ENCODE results near the gene PCSK2. TPM values are rescaled to one million over a fixed set of nuclear protein-coding genes. Genes with fewer than 3 reads are reported as not detected.

The PCSK2 gene
- total RNA-seq, 1 donor from 2014 or later: 0.74 TPM

GRCh38 chr20:17505636-17506517, 279.0 kb downstream of the PCSK2 start:
- Histone ChIP-seq H3K4me3 (peak overlapping the region; percentile 69), H3K27me3 (ENCODE audit: low read depth) (peaks cover 7% of the 10 kb centered on the region), H3K27ac (replicated peaks) (peak overlapping the region; percentile 64), H3K9me3 (replicated peaks) (no peaks in the 10 kb centered on the region), H3K4me1 (peaks cover 15% of the 10 kb centered on the region), H3K36me3 (no peaks in the 10 kb centered on the region)
- no peak for DNase-seq
- TF ChIP-seq, protein P1, sequence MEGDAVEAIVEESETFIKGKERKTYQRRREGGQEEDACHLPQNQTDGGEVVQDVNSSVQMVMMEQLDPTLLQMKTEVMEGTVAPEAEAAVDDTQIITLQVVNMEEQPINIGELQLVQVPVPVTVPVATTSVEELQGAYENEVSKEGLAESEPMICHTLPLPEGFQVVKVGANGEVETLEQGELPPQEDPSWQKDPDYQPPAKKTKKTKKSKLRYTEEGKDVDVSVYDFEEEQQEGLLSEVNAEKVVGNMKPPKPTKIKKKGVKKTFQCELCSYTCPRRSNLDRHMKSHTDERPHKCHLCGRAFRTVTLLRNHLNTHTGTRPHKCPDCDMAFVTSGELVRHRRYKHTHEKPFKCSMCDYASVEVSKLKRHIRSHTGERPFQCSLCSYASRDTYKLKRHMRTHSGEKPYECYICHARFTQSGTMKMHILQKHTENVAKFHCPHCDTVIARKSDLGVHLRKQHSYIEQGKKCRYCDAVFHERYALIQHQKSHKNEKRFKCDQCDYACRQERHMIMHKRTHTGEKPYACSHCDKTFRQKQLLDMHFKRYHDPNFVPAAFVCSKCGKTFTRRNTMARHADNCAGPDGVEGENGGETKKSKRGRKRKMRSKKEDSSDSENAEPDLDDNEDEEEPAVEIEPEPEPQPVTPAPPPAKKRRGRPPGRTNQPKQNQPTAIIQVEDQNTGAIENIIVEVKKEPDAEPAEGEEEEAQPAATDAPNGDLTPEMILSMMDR (IDR thresholded peaks at IDR 0.05; ENCODE audit: borderline replicate concordance): no peak
- intact Hi-C loops (cut with micrococcal nuclease): loop anchor here (10.0 kb wide), 1 partner anchor 489 kb away; no protein-coding TSS in a partner anchor

DNA sequence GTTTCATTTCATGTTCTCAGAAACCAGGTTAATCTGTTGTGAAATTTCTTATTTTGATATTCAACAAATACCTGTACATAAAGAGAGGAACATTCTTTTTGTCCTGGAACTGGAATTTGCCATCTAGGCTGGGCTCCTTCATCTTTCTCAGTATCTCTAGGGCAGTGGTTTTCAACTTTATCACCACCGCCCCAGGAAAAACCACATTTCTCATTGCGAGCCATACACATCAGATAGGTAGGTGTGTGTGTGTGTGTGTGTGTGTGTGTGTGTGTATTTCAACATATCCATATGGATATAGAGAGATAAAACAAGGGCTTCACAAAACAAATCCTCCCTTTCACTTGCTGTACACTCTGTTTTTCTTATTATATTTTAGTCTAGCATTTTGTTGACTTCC, 280.2 kb downstream of the PCSK2 start:
- Histone ChIP-seq H3K36me3 (no peaks in the 10 kb centered on the region), H3K9me3 (replicated peaks) (no peaks in the 10 kb centered on the region), H3K4me3 (no peak overlapping the region), H3K27ac (replicated peaks) (no peak overlapping the region), H3K27me3 (ENCODE audit: low read depth) (no peaks in the 10 kb centered on the region), H3K4me1 (peaks cover 15% of the 10 kb centered on the region)
- intact Hi-C loops (cut with micrococcal nuclease): loop anchor here (10.0 kb wide), 1 partner anchor 488 kb away; no protein-coding TSS in a partner anchor
- DNase-seq: no peak
- TF ChIP-seq, protein P1 (IDR thresholded peaks at IDR 0.05; ENCODE audit: borderline replicate concordance): no peak

DNA sequence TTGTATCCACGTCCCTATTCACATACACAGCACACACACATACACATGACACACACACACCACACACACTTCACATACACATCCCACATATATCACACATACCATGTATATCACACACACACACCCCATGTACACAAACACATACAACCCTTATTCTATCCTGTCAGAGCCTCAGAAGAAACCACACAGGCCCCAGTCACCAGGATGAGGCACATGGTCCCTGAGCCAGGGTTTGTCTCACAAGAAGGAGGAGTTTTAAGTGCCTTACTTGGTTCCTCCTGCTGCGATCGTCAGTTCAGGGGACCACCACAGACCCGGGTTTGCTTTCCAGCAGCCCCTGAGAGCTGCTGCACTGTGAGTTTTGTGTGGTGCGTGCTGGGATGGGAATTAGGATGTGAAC, 280.7 kb downstream of the PCSK2 start:
- Histone ChIP-seq H3K36me3 (no peaks in the 10 kb centered on the region), H3K9me3 (replicated peaks) (no peaks in the 10 kb centered on the region), H3K27me3 (ENCODE audit: low read depth) (no peaks in the 10 kb centered on the region), H3K27ac (replicated peaks) (no peak overlapping the region), H3K4me3 (no peak overlapping the region), H3K4me1 (peaks cover 15% of the 10 kb centered on the region)
- TF ChIP-seq, protein P1 (IDR thresholded peaks at IDR 0.05; ENCODE audit: borderline replicate concordance): no peak
- DNase-seq: no peak
- intact Hi-C loops (cut with micrococcal nuclease): loop anchor here (10.0 kb wide), 1 partner anchor 487 kb away; no protein-coding TSS in a partner anchor

GRCh38 chr20:17508756-17509155, 281.9 kb downstream of the PCSK2 start:
- intact Hi-C loops (cut with micrococcal nuclease): loop anchor here (10.0 kb wide), 1 partner anchor 486 kb away; no protein-coding TSS in a partner anchor
- TF ChIP-seq, protein P1 (IDR thresholded peaks at IDR 0.05; ENCODE audit: borderline replicate concordance): no peak

DNA sequence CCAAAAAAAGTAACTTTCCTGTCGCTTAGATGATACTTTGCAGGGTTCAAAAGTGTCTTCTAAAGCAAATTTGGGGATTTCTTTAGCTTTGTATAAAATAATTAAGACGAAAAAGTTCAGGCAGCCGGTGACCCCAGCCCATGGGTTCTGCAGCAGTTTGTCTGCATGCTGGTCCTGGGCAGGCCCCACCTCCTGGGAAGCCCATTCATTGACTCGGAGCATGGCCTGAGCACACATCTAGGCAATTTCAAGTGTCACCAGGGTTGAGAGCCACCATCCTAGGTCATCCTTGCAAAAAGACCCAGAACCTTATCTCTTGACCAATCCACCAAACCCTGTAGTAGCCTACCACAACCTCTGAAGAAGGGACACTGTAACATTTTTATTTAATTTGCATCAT, 283.7 kb downstream of the PCSK2 start:
- intact Hi-C loops (cut with micrococcal nuclease): no loop called here

More at GRCh38 chr20:17508756-17509155, 281.9 kb downstream of the PCSK2 start:
- H3K4me3 ChIP-seq: no peak overlapping the region
- no peak overlapping the region for H3K27ac ChIP-seq (replicated peaks)
- no peak for DNase-seq
- no peaks in the 10 kb centered on the region for H3K9me3 ChIP-seq (replicated peaks)
- H3K36me3 ChIP-seq: no peaks in the 10 kb centered on the region
- H3K27me3 ChIP-seq (ENCODE audit: low read depth): no peaks in the 10 kb centered on the region
- H3K4me1 ChIP-seq: peaks cover 15% of the 10 kb centered on the region

More for the DNA sequence above, 283.7 kb downstream of the PCSK2 start:
- no peaks in the 10 kb centered on the region for H3K9me3 ChIP-seq (replicated peaks)
- H3K4me3 ChIP-seq: no peak overlapping the region
- H3K4me1 ChIP-seq: peaks cover 2% of the 10 kb centered on the region
- no peak overlapping the region for H3K27ac ChIP-seq (replicated peaks)
- H3K36me3 ChIP-seq: no peaks in the 10 kb centered on the region
- TF ChIP-seq, protein P1 (IDR thresholded peaks at IDR 0.05; ENCODE audit: borderline replicate concordance): no peak
- DNase-seq: no peak
- H3K27me3 ChIP-seq (ENCODE audit: low read depth): no peaks in the 10 kb centered on the region
